ENCODE data around the gene PLCL1.

PLCL1 gene

DNA sequence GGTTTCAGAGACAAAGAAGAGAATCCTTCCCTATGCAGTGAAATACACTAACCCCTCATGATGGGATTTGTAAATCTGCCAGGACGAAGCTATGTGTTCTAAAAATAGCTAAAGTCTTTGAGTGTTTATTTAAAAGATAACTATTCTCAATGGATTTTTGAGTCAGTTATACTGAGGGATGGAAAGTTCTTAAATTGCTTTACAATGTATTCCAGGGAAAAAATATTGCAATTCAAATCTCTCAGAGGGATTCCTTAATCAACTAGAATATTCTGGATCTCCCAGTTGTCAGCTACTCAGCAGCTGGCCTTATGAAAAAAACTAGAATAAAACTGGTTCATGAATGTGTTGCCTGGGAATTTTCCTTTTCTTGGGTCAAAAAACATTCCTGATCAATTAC, 312.4 kb downstream of the PLCL1 start:
- DNase-seq (ENCODE audit: low read depth): no peak

DNA sequence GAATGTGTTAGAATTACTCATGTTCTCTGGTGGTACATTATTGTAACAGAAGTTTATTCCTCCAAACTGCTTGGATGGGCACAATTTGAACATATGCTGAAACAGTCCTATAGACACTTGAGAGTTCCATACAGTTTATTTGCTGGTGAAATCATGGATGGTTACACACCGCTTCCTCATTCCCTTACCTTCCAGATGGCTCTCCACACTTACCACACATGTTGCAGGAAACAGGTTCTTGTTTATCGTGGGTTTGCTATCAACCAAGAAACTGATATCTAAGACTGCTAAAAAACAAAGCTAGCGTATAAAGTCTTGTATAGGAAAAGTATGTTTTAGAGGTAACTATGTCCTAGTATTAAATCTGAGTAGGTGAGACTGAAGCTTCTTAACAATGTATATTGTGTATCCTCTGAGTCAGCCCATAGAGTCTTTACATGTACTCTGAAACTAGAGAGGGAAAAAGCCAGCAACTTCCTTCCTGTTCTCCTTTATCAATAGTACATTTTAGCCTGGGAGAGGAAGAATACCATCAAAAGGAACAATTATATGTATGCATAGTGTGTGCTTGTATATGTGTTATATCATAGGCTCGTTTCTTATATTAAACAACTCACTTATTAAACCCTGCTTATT, 313.1 kb downstream of the PLCL1 start:
- no peak for DNase-seq (ENCODE audit: low read depth)

DNA sequence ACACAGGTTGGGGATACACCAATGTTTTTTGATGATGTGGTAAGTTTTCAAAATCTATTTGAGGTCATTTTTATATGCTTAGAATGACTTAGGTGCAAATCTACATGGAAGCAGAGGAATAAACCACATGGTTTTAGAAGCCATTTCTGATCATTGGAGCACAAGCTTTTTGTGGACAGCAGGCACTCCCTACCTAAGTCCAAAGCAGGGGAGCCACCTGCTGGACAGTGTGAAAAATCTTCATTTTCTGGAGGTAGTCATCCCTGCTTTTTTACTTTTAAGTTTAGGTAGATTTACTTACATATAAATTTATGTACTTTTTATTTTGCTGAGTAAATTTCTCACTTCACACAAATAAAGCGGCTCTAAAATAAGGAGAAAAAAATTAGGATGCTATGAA, 323.2 kb downstream of the PLCL1 start:
- no peak for DNase-seq (ENCODE audit: low read depth)

DNA sequence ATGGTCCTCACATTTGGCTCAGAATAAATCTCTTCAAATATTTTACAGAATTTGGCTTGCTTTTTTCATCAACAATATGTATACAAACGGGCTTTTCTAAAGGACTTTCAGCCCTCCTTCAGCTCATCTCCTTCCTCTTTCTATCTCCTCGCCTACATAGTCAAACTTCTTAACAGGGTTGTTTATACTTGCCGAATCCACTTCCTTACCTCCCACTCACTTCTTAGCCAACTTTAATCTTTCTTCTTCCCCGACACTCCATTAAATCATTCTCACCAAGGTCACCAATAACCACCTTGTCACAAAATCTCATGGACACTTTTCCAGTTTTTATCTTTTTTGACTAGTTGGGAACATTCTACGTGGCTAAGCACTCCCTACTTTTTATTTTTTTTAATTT, 325.2 kb downstream of the PLCL1 start:
- DNase-seq (ENCODE audit: low read depth): no peak

DNA sequence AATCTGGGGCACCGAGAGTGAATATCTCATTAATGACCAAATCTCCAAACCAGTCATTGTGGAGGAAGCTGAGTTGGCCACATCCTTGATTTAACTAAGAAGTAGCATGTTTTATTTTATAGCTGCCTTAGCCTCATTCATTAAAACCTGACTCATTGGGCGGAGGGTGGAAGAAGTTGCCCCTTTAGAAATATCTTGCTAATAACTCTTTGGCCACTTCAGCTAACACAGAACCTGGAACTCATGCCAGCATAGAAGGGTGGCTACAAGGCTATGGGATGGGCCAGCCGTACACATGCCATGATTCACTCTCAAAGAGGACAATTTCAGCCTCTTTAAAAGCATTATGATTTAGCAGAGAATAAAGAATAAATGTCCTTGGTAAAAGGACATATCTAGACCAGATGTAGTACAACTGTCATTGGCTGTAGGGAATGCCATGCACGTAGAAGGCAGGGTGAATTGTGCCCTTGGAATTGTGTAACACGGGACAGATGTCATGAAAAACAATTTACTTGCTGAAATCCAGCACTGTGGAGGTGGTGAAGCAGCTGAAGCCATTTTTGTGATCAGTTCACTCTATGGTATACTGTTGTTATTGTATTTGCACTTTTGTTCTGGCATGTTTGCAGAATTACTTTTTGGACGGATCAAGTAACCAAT, 330.0 kb downstream of the PLCL1 start:
- no peak for DNase-seq (ENCODE audit: low read depth)

DNA sequence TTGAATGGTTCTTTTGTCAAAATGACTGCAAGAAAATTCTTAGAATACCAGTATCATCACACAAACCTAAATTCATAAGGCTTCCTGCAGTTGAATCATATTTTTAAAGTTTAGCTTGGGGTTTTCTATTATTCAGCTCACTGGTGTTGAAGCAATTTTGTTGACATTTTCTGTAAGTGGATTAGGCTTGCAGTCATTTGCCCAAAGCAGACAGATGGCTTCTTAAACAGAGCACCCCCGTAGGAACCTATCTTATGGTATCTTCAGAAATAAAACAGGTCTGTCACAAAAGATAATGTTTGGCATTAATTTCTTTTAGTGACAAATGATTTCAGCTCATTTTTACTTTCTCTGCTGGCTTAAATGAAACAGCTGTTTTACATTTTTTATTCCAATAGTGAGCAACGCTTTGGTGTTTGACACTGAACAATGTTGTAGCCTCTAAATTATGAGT, 331.1 kb downstream of the PLCL1 start:
- no peak for DNase-seq (ENCODE audit: low read depth)

DNA sequence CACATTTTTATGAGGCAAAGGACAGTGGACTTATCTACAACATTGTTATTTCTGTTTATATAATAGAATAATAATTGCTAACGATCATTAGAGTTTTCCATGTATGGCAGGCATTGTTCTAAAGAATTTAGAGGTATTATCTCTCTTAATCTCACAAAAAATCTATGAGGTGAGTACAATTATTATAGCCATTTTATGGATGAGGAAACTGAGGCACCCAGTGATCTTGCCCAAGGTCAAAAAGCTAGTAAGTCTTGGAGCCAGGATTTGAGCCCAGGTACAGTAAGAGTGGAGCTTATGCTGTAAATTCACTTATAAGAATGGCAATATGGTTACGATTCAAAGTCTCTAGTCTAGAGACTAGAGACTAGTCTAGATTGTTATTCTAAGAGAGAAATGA, 331.7 kb downstream of the PLCL1 start:
- DNase-seq (ENCODE audit: low read depth): no peak

DNA sequence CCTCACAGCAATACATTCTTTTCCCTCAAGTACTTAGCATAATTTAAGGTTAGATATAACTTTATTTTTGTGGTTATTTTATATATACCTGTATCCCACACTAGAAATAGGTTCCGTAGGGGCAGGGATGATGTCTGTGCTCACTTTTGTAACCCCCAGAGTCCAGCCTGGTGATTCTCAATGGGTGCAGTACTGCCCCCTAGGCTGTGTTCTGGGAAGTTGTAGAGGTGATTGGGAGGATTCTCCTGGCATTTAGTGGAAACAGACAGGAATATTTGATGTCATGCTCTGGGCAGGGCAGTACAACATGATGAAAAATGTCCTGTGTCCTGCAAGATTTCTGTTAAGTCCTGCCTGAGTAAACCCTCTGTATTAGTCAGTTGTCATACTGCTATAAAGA, 333.3 kb downstream of the PLCL1 start:
- no peak for DNase-seq (ENCODE audit: low read depth)

DNA sequence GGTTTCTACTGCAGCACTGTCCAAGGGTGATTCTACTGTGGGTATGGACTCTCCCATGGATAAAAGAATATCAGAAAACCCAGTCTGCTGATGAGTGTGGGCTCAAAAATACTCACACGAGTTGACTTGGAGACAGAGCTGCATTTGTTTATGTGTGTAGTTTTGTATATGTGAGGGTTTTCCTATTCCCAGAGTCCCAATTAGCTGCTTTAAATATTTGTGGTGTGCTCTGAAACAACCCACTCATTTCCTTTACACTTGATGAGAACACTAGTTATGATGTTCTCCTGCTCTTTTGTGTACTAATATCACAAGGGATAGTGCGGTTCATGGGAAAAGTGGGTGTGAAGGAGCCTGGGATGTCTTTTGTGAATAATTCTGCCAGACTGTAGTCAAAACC, 337.3 kb downstream of the PLCL1 start:
- no peak for DNase-seq (ENCODE audit: low read depth)

DNA sequence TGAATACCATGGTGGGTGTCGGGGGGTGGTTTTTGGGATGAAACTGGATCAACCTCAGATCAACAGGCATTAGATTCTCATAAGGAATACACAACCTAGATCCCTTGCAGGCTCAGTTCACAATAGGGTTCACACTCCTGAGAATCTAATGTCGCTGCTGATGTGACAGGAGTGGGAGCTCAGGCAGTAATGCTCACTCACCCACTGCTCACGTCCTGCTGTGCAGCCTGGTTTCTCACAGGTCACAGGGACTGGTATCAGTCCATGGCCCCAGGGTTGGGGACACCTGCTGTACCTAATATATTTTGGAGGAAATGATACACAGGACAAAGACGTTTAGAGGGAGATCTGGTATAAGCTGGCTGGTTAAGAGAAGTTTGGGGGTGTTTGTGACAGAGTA, 338.8 kb downstream of the PLCL1 start:
- no peak for DNase-seq (ENCODE audit: low read depth)

DNA sequence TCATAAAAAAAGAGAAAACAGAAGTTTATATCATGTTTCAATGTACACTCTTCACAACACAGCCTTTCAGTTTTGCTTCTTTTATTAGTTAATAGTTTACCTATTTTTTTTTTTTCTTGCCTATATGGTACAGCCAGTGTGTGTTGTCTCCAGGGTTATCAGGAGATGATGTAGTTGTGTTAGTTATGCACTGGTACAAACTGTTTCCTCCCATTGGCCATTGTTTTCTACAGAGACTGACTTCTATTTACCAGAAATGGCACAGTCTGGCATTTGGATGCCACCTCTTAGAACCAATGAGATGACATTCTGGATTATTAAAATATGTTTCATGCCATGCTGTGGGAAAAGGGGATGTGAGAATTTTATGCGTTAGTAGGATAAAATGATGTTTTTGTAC, 339.4 kb downstream of the PLCL1 start:
- no peak for DNase-seq (ENCODE audit: low read depth)

DNA sequence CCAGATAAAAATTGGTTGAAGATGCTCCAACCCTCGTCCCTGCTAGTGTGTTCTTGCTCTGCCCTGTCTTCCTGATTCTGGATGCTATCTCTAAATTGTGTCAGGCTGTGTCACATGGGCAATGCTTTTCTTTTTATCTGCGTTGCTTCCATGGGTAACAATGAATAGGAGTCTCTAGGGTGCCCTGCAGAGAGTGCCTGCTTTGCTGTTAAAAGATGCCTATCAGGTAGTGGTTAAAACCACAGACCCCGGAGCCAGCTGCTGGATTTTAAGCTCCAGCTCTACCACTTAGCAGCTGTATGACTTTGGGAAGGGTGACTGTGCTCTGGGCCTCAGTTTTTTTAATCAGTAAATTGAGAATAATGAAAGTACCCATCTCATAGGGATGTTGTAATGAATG, 340.3 kb downstream of the PLCL1 start:
- DNase-seq (ENCODE audit: low read depth): no peak

DNA sequence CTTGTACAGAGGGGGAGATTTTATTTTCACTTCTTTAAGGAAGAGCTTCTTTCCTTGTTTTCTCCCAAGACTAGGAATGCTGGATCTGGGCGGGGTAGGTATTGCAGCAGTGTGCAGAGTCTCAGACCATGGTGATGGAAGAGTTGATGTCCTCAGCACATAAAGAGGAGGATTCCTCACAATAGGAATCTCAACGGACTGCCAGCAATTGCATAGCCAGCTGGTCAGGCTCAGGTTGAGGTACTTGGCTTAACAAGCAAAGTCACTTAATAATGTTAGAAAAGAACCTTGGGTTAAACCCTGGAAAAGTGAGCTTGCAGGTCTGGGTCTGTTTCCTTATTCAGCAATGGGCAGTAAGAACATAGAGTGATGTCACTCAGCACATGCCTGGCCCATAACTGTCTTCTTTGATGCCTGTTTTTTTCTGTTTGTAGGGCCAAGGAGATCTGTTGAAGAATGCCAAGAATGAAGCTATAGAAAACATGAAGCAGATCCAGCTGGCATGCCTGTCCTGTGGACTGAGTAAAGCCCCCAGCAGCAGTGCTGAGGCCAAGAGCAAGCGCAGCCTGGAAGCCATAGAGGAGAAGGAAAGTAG, 342.1 kb downstream of the PLCL1 start:
- no peak for DNase-seq (ENCODE audit: low read depth)

DNA sequence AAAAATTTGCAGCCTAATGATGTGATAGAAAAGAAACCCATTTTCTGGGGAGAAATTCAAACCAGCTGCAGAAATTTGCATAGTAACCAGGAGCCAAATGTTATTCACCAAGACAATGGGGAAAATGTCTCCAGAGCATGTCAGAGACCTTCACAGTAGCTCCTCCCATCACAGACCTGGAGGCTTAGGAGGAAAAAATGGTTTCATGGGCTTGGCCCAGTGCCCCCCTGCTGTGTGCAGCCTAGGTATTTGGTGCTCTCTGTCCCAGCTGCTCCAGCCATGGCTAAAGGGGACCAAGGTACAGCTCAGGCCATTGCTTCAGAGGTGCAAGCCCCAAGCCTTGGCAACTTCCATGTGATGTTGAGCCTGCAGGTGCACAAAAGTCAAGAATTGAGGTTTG, 352.9 kb downstream of the PLCL1 start:
- DNase-seq (ENCODE audit: low read depth): no peak

DNA sequence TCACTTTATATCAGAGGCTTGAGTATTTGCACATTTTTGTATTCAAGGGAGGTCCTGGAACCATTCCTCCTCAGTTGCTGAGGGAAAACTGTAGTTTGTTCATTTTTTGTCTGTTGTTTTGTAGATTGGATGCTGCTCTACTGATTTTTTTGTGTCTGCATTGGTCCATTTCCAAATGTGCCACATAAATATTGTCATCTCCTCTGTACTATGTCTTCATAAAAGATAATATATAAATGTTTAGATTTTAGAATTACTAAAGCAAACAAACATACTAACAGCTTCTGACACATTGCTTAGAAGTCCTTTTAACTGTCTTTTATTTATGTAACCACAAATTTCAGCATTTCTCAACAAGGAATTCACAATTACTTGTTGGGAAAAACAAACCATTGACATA, 356.8 kb downstream of the PLCL1 start:
- DNase-seq (ENCODE audit: low read depth): no peak

DNA sequence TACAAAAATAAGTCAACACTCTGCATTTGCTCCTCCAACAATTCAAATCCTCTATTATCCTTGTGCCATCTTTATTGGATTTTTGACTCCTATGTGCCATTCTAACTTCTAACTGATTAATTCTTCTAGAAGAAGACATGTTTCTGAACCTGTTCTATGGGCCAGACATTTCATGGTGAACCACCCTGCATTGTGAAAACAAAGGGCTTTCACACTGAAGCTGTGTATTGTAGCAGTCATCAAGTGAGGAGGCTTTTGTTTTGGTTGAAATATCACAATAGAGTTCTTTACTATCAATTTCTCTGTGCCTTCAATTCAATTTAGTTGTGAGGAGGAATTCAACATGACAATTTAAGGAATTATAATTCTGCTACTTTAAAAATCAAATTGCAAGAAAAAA, 357.9 kb downstream of the PLCL1 start:
- no peak for DNase-seq (ENCODE audit: low read depth)

DNA sequence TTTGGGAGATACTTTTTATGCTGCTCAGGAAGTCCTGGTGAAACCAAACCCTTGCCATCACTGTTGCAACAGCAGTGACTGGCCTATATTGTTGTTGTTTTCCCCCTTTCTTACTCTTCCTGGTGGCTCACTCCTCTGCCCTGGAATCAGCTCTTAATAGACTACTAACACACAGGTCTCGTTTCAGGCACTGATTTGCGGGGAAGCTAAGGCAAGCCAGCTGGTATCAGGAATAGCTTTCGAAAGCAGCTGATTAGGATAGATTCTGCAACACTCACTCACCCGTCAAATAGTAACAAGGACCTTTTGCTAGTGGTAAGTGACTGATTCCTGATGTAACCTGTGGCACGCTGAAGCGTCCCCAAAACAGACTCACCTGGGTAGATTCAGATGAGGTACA, 360.4 kb downstream of the PLCL1 start:
- DNase-seq (ENCODE audit: low read depth): no peak

DNA sequence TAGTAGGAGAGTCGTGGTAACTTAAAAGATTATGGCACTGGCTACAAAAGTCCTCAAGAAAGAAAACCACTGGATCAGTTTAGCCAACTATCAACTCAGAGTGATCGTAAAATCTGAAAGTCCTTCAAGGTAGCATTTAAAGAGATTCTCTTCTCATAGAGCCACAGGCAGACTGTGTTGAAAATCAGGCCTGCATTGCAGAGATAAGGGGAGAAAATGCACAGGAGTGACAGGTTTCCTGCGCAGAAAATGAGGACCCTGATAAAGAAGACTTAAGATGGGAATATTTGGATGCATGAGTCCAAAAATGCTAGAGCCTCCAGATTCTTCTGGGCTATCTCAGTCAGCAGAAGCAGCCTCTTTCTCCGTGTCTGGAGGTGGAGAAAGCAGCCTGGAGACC, 360.9 kb downstream of the PLCL1 start:
- DNase-seq (ENCODE audit: low read depth): no peak

DNA sequence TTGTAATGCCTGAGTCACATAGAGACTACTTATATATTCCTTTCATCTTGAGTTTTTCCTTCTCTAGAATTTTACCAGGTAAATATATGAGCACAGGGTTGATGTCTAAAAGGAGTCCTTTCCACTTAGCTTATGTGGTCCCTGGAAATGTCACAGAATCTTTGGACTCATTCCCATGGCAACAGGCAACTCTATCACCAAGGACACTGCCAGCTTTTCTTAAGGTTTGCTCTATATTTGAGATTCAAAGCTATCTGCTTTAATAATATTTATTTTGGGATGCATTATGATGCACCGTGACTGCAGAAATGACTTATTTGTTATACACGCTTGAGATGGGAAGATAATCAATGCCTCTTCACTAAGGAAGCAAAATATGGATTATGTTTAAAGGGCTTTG, 363.0 kb downstream of the PLCL1 start:
- no peak for DNase-seq (ENCODE audit: low read depth)

DNA sequence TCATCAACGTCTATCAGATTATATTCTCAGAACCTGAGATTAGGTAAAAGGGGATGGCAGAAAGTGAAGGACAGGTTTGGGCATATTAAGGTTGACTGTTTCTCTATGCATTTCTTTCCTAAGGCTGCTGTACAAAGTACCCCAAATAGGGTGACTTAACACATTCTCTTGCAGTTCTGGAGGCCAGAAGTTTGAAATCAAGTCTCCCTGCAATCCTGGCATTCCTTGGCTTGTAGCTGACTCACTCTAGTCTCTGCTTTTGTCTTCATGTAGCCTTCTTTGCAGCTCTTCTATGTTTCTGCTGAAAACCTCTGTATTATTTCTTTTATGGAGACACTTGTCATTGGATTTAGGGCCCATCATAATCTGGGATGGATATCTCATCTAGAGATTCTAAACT, 364.3 kb downstream of the PLCL1 start:
- no peak for DNase-seq (ENCODE audit: low read depth)

DNA sequence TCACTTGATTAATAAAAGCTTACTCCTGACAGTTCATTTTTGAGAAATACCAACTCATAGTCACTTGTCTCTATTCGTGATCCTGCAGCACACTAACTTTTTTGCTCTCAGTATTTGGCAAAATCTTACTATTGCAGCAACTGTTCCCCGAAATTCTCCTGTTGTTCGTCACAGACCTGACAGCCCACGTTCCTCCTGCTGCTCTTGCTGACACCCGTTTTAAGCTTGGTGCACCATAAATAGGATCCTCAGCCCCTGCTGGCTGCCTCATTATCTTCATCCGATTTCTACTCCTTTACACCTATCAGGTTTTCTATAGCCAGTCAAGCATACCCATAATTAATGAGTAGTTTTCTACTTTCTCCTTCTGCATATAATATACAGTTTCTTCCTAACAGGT, 368.8 kb downstream of the PLCL1 start:
- no peak for DNase-seq (ENCODE audit: low read depth)

DNA sequence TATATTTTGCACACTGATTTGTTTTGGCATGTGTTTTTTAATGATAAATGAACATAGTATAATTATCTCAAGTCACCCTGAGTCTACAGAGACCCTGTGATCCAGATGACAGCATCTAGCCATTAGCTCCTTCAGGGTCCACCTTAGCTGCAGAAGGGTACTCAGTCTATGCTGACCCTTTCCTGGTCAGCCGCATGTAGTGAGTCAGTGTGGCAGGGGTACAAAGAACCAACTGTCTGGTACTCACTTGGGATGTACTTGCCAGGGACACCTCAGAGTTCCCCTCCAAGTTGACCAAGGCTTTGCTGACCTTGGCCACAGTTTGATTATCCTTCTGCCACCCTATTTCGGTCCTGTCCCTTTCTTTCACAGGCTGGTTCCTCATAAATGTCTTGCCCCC, 369.5 kb downstream of the PLCL1 start:
- DNase-seq (ENCODE audit: low read depth): no peak

DNA sequence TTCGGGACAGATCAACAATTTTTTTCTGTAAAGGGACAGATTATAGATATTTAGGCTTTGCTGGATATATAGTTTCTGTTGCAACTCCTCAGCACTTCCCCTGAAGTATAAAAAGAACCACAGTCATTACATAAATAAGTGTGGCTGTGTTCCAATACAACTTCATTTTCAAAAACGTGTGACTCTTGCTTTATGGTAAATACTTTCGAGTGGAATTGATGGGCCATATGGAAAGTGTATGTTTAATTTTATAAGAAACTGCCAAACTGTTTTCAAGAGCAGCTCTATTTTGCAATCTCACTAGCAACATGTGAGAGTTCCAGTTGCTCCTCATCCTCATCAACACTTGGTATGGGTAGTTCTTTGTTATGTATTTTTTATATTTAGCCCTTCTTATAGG, 370.9 kb downstream of the PLCL1 start:
- DNase-seq (ENCODE audit: low read depth): no peak

DNA sequence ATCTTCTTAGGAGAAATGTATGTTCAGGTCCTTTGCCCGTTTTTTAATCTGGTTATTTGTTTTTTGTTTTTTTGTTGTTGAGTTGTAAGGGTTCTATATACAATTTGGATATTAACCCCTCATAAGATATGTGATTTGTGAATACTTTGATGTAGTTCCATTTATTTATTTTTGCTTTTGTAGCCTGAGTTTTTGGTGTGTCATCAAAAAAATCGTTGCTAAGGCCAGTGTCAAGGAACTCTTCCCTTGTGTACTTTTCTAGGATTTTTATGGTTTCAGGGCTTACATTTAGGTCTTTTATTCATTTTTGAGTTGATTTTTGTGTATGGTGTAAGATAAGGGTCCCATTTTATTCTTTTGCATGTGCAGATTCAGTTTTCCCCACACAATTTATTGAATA, 372.6 kb downstream of the PLCL1 start:
- DNase-seq (ENCODE audit: low read depth): no peak

Measured in HS-27A (cell line).